ENCODE data around the gene LCN10.

GRCh38 chr9:136777359-136777758 lies 34.6 kb upstream of the LCN10 start:
- TF ChIP-seq, protein P1, sequence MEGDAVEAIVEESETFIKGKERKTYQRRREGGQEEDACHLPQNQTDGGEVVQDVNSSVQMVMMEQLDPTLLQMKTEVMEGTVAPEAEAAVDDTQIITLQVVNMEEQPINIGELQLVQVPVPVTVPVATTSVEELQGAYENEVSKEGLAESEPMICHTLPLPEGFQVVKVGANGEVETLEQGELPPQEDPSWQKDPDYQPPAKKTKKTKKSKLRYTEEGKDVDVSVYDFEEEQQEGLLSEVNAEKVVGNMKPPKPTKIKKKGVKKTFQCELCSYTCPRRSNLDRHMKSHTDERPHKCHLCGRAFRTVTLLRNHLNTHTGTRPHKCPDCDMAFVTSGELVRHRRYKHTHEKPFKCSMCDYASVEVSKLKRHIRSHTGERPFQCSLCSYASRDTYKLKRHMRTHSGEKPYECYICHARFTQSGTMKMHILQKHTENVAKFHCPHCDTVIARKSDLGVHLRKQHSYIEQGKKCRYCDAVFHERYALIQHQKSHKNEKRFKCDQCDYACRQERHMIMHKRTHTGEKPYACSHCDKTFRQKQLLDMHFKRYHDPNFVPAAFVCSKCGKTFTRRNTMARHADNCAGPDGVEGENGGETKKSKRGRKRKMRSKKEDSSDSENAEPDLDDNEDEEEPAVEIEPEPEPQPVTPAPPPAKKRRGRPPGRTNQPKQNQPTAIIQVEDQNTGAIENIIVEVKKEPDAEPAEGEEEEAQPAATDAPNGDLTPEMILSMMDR (IDR thresholded peaks at IDR 0.05; ENCODE audit: low read depth, low read length): no peak
- no peak for TF ChIP-seq POLR2A (IDR thresholded peaks at IDR 0.05; ENCODE audit: extremely low read depth, insufficient read length)
- TF ChIP-seq MAX (IDR thresholded peaks at IDR 0.05; ENCODE audit: low read depth, low read length): no peak
